ENCODE measurements around the gene CPA4.

The CPA4 gene

DNA sequence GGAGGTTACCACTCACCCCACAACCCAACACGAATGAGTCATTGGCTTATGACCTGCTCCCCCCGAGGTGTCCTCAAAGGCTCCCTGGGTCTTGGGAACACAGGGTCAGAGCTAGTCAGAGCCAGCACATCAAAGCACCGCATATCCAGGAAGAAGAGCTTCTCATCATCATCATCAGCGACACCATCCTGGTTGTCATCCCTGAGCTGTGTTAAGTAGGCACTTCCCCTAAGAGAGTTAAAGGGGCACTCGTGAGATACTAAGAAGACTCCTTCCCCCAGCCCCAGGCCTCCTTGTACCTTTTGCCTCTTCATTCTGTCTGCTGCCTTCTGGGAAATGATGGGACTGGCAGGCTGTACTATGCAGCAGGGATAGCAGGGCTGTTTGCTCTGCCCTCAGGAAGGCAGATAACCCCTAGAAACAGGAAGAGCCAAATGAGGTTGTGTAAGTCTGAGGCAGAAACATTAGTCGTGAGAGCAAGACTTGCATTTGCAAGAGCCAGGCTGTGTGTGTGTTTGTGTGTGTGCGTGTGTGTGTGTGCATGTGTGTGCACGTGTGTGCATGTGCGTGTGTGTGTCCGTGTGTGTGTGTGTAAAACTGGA lies 76.2 kb downstream of the CPA4 start:
- in situ Hi-C loops (cut with MboI; ENCODE audit: low pct_unique_long_range_greater_than_20kb, low sequenced_read_pairs, unreplicated experiment): no loop called here
- DNase-seq (ENCODE audit: low spot score): no peak
- TF ChIP-seq, protein P1, sequence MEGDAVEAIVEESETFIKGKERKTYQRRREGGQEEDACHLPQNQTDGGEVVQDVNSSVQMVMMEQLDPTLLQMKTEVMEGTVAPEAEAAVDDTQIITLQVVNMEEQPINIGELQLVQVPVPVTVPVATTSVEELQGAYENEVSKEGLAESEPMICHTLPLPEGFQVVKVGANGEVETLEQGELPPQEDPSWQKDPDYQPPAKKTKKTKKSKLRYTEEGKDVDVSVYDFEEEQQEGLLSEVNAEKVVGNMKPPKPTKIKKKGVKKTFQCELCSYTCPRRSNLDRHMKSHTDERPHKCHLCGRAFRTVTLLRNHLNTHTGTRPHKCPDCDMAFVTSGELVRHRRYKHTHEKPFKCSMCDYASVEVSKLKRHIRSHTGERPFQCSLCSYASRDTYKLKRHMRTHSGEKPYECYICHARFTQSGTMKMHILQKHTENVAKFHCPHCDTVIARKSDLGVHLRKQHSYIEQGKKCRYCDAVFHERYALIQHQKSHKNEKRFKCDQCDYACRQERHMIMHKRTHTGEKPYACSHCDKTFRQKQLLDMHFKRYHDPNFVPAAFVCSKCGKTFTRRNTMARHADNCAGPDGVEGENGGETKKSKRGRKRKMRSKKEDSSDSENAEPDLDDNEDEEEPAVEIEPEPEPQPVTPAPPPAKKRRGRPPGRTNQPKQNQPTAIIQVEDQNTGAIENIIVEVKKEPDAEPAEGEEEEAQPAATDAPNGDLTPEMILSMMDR (IDR thresholded peaks at IDR 0.05; ENCODE audit: extremely low read depth, insufficient read depth, missing control alignments): no peak

DNA sequence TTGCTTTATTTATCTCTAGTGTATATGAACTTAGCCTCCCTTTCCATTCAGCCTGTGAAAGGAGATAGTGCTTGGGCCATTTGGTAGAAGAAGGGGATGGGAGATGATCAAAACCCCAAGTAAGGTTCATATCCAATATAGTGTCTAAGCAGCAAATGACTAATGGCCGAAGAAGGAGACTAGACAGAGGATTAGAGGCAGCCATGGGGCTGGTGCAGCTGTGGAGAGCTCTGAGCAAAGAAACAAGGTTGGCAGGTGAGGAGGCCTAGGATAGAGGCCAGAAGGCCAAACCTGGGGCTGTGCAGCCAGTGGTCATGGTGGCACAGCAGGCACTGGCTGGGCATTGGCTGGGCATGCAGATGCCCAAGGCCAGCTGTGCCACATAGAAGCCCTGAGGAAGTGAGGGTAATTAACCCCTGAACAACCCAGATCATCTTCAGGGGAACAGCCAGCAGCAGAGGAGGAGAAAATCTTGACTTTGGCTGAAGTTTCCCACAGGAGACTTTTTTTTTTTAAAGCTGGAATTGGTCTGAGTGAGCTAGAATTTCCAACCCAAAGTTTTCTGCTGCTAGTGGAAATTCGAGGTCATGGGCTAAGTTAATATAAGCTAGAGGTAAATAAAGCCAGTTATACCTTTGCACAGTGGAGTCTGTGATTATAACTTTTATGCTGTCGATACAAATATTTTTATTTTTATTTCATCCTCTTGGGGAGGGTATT lies 77.0 kb downstream of the CPA4 start:
- TF ChIP-seq, protein P1 (IDR thresholded peaks at IDR 0.05; ENCODE audit: extremely low read depth, insufficient read depth, missing control alignments): no peak
- no peak for DNase-seq (ENCODE audit: low spot score)
- in situ Hi-C loops (cut with MboI; ENCODE audit: low pct_unique_long_range_greater_than_20kb, low sequenced_read_pairs, unreplicated experiment): no loop called here

DNA sequence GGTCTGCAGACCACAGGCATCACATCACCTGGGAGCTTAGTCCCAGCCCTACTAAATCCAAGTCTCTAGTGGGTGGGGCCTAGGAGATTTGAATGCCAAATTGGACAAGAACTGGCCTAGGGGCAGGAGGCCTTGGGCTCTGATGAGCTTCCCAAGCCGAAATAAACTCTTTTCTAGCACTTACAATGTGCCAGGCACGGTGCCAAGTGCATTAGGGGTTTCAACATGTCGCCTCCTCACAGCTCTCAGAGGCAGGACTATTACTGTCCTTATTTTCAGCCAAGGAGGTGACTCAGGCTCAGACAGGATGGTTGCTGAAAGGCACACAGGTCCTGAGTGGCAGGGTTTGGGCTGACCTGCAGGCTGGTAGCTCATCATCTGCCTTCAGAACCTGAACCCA lies 78.1 kb downstream of the CPA4 start:
- in situ Hi-C loops (cut with MboI; ENCODE audit: low pct_unique_long_range_greater_than_20kb, low sequenced_read_pairs, unreplicated experiment): no loop called here
- DNase-seq (ENCODE audit: low spot score): no peak
- TF ChIP-seq, protein P1 (IDR thresholded peaks at IDR 0.05; ENCODE audit: extremely low read depth, insufficient read depth, missing control alignments): no peak

DNA sequence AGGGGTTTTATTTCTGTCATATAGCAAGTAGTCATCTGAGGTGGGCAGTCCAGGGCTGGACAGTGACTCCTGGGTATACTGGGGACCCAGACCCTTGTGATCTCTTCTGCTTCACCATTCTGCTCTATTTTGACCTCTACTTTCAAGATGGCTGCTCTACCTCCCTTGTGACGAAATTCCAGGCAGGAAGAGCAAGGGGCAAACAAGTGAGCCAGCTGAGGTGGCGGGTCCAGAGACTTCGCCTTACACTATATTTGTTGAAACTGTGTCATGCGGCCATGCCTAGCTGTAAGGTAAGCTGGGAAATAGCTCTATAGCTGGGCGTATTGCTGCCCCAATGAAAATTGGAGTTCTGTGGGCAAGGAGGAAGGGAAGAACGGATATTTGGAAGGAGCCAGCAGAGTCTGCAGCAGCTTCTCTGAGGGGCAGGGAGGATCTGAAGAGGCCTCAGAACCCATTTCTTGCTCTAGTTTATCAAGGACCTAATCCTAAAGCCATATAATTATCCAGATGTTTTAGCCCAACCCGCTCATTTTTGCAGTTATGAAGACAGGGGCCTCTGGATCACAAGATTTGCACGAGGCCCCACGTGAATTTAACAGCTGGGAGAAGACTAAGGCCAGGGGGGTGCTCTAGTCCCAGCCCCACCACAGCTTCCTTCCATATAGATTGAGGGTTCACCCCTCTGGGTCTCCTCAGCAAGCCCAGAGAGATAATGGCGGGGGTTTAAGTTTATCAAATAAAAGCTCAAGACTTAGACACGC lies 79.6 kb downstream of the CPA4 start:
- no peak for DNase-seq (ENCODE audit: low spot score)
- in situ Hi-C loops (cut with MboI; ENCODE audit: low pct_unique_long_range_greater_than_20kb, low sequenced_read_pairs, unreplicated experiment): no loop called here
- TF ChIP-seq, protein P1 (IDR thresholded peaks at IDR 0.05; ENCODE audit: extremely low read depth, insufficient read depth, missing control alignments): no peak
